GM23248 (cell line): ENCODE data around the gene MRPL36. TPM values are rescaled to one million over a fixed set of nuclear protein-coding genes. Genes with fewer than 3 reads are reported as not detected.
"Not testable (repeated sequence)": the region's sequence is repeated elsewhere in the genome, so short reads cannot be mapped to it uniquely, and the experiment has no call there.

Experiments used
- DNase-seq: peaks from one replicate; pipeline ENCODE4 v3.0.0-alpha.2; 2015
- H2AFZ ChIP-seq: fragments of 200-600 bp; sonication (generic); 2 replicates; pipeline ENCODE4 v1.6.1; 2016; ENCODE audit warnings: antibody characterized with exemption
- H3F3A ChIP-seq: fragments of 200-600 bp; sonication (generic); 2 replicates; pipeline ENCODE4 v1.6.1; 2016; ENCODE audit warnings: mild to moderate bottlenecking, antibody characterized with exemption, mixed run types; ENCODE audit not compliant: insufficient read depth
- H3K27ac ChIP-seq: fragments of 200-600 bp; sonication (generic); 2 replicates; pipeline ENCODE4 v1.5.1; 2016; ENCODE audit warnings: mild to moderate bottlenecking
- H3K27me3 ChIP-seq: fragments of 200-600 bp; sonication (generic); replicated peaks from 2 replicates; pipeline ENCODE4 v1.6.1; 2016; ENCODE audit warnings: mild to moderate bottlenecking; ENCODE audit not compliant: insufficient read depth
- H3K36me3 ChIP-seq: fragments of 200-600 bp; sonication (generic); 2 replicates; pipeline ENCODE4 v1.6.1; 2016; ENCODE audit warnings: low read depth, mild to moderate bottlenecking
- H3K4me1 ChIP-seq: fragments of 200-600 bp; sonication (generic); 2 replicates; pipeline ENCODE4 v1.6.1; 2016; ENCODE audit warnings: mild to moderate bottlenecking; ENCODE audit not compliant: insufficient read depth
- H3K4me2 ChIP-seq: fragments of 200-600 bp; sonication (generic); one replicate; pipeline ENCODE4 v1.6.1; 2016; ENCODE audit warnings: mild to moderate bottlenecking; ENCODE audit not compliant: unreplicated experiment
- H3K4me3 ChIP-seq: fragments of 200-600 bp; sonication (generic); 2 replicates; pipeline ENCODE4 v1.5.1; 2016; ENCODE audit warnings: mild to moderate bottlenecking
- H3K79me2 ChIP-seq: fragments of 200-600 bp; sonication (generic); 2 replicates; pipeline ENCODE4 v1.6.1; 2016; ENCODE audit warnings: mild to moderate bottlenecking; ENCODE audit not compliant: insufficient read depth
- H3K9ac ChIP-seq: fragments of 200-600 bp; sonication (generic); 2 replicates; pipeline ENCODE4 v1.6.1; 2016; ENCODE audit warnings: mild to moderate bottlenecking
- H3K9me2 ChIP-seq: fragments of 200-600 bp; sonication (generic); 2 replicates; pipeline ENCODE4 v1.6.1; 2016; ENCODE audit warnings: mixed run types, mild to moderate bottlenecking, moderate library complexity; ENCODE audit not compliant: insufficient read depth
- H3K9me3 ChIP-seq: fragments of 200-600 bp; sonication (generic); one replicate; pipeline ENCODE4 v1.6.1; 2017; ENCODE audit warnings: low read depth
- H4K20me1 ChIP-seq: fragments of 200-600 bp; sonication (generic); 2 replicates; pipeline ENCODE4 v1.6.0; 2016; ENCODE audit not compliant: insufficient read depth
- EZH2 ChIP-seq: fragments of 200-600 bp; sonication (generic); IDR thresholded peaks from 2 replicates; pipeline ENCODE4 v1.6.1; 2018; ENCODE audit warnings: antibody characterized with exemption, mild to moderate bottlenecking; ENCODE audit not compliant: insufficient read depth, poor library complexity, severe bottlenecking
- EZH2phosphoT487 ChIP-seq: fragments of 200-600 bp; sonication (generic); IDR thresholded peaks from 2 replicates; pipeline ENCODE4 v1.6.1; 2018; ENCODE audit warnings: antibody characterized with exemption, moderate library complexity, mild to moderate bottlenecking, low read depth; ENCODE audit not compliant: insufficient read depth
- WGBS, 2 experiments: methylation state at CpG; one replicate each; pipeline ENCODE4 v1.1.6; 2015 to 2017; ENCODE audit warnings: low lambda C conversion rate in 2 of 2, low coverage in 1 of 2; ENCODE audit errors: missing lambda C conversion rate in 2 of 2; 5-methylcytosine and 5-hydroxymethylcytosine counted together
- in situ Hi-C: fragments of 300-500 bp; cut with MboI; formaldehyde crosslinking; loops from 2 replicates; pipeline ENCODE4 v1.15.0; 2020
- polyA plus RNA-seq: library from polyadenylated mRNA; unstranded; fragments of >200 nt; fragmentation: Nextera tagmentation; extraction: Ambion mirVana; gene quantifications from 2 replicates; pipeline ENCODE4 v1.2.1, GENCODE V29; 2016
- total RNA-seq: library from RNA; depleted of rRNA; stranded (reverse); fragments of >200 nt; shearing (Covaris generic); gene quantifications from 2 replicates; pipeline ENCODE4 v1.2.3, GENCODE V29; 2014

MRPL36 gene
- total and polyA plus RNA-seq, 2 experiments from 2014 or later = 30.9 to 140 TPM

- Histone ChIP-seq H3K27ac (no peak overlapping the region), H2AFZ (no peak overlapping the region), H3K4me1 (no peaks in the 10 kb centered on the region), H3K9me3 (no peaks in the 10 kb centered on the region), H3K4me3 (no peak overlapping the region), H4K20me1 (no peaks in the 10 kb centered on the region), H3K9me2 (no peaks in the 10 kb centered on the region), H3K79me2 (no peaks in the 10 kb centered on the region), H3K27me3 (peaks cover 4% of the 10 kb centered on the region), H3K4me2 (no peak overlapping the region), H3K36me3 (no peaks in the 10 kb centered on the region), H3K9ac (no peak overlapping the region), H3F3A (no peaks in the 10 kb centered on the region)
- WGBS, 2 experiments = 51 to 73% methylated on average over 1 of the region's 1 CpG
- in situ Hi-C loops = no loop called here
- DNase-seq = no peak
- TF ChIP-seq EZH2phosphoT487 (no peak), EZH2 (no peak)
Observed at GRCh38 chr5:1845696-1846095, 46.1 kb upstream of the MRPL36 start.

- DNase-seq = no peak
- Histone ChIP-seq H3K9me3 (no peaks in the 10 kb centered on the region), H3F3A (no peaks in the 10 kb centered on the region), H3K27me3 (peaks cover 8% of the 10 kb centered on the region; the same call in 1 of the 2 replicates), H3K36me3 (no peaks in the 10 kb centered on the region), H3K4me1 (no peaks in the 10 kb centered on the region), H3K4me3 (no peak overlapping the region), H3K9me2 (no peaks in the 10 kb centered on the region), H4K20me1 (no peaks in the 10 kb centered on the region), H2AFZ (no peak overlapping the region), H3K27ac (no peak overlapping the region), H3K79me2 (no peaks in the 10 kb centered on the region), H3K4me2 (no peak overlapping the region), H3K9ac (no peak overlapping the region)
- in situ Hi-C loops = no loop called here
- 87 to 92% methylated on average over 5 of the region's 5 CpGs for WGBS, 2 experiments
- TF ChIP-seq EZH2 (no peak), EZH2phosphoT487 (no peak)
Observed at GRCh38 chr5:1844708-1845436, 45.2 kb upstream of the MRPL36 start.

GRCh38 chr5:1843761-1844160 lies 44.1 kb upstream of the MRPL36 start:
- H3K79me2 ChIP-seq, H3K9ac ChIP-seq, H3F3A ChIP-seq, H3K27ac ChIP-seq, DNase-seq, H2AFZ ChIP-seq, H3K36me3 ChIP-seq, H3K4me1 ChIP-seq, H3K4me3 ChIP-seq, H3K9me2 ChIP-seq, H4K20me1 ChIP-seq, in situ Hi-C loops, H3K4me2 ChIP-seq, H3K9me3 ChIP-seq: not testable (repeated sequence)
- H3K27me3 ChIP-seq = peaks cover 15% of the 10 kb centered on the region
- WGBS, 2 experiments = 68 to 69% methylated on average over 10 of the region's 10 CpGs

- TF ChIP-seq EZH2 (no peak), EZH2phosphoT487 (no peak)
- Histone ChIP-seq H3K36me3 (no peaks in the 10 kb centered on the region), H4K20me1 (no peaks in the 10 kb centered on the region), H3F3A (no peaks in the 10 kb centered on the region), H3K9ac (no peak overlapping the region), H3K4me2 (no peak overlapping the region), H3K79me2 (no peaks in the 10 kb centered on the region), H3K4me1 (no peaks in the 10 kb centered on the region), H3K27ac (no peak overlapping the region), H3K9me2 (no peaks in the 10 kb centered on the region), H2AFZ (no peak overlapping the region), H3K4me3 (no peak overlapping the region), H3K9me3 (no peaks in the 10 kb centered on the region), H3K27me3 (peaks cover 24% of the 10 kb centered on the region)
- WGBS, 2 experiments = 63 to 66% methylated on average over 17 of the region's 17 CpGs
- in situ Hi-C loops = no loop called here
- DNase-seq = no peak
Observed at GRCh38 chr5:1842004-1842819, 42.6 kb upstream of the MRPL36 start.
